ENCODE results near the gene CCDC8. TPM values are rescaled to one million over a fixed set of nuclear protein-coding genes. Genes with fewer than 3 reads are reported as not detected.
"Not testable (repeated sequence)": the region's sequence is repeated elsewhere in the genome, so short reads cannot be mapped to it uniquely, and the experiment has no call there.

Gene CCDC8
- total RNA-seq, 2 experiments from 2014 or later, result not detected

- CTCF ChIA-PET, result interaction anchor here (0.9 kb wide), 1 partner anchor 40 kb away, joined by 3 read pairs; no protein-coding TSS in a partner anchor
- intact Hi-C loops (cut with micrococcal nuclease), result no loop called here
- Mint-ChIP-seq H3K27me3 (peaks cover 66% of the 10 kb centered on the region), H3K9me3 (no peaks in the 10 kb centered on the region), H3K36me3 (no peaks in the 10 kb centered on the region), H3K27ac (no peak overlapping the region), H3K4me3 (peak overlapping the region; percentile 60), H3K4me1 (ENCODE audit: low read depth) (peaks cover 33% of the 10 kb centered on the region)
- POLR2A ChIA-PET, result no interaction called here
- peak; percentile 56 for DNase-seq
Observed at GRCh38 chr19:46426506-46427162, 13.3 kb upstream of the CCDC8 start.

GRCh38 chr19:46426035-46426505, 12.7 kb upstream of the CCDC8 start:
- Mint-ChIP-seq H3K4me1 (ENCODE audit: low read depth) (peaks cover 33% of the 10 kb centered on the region), H3K27ac (no peak overlapping the region), H3K9me3 (no peaks in the 10 kb centered on the region), H3K27me3 (peaks cover 63% of the 10 kb centered on the region), H3K36me3 (no peaks in the 10 kb centered on the region), H3K4me3 (peak overlapping the region; percentile 60)
- DNase-seq, result no peak
- ChIA-PET POLR2A (no interaction called here), CTCF (interaction anchor here (1.9 kb wide), 1 partner anchor 30 kb away, joined by 6 read pairs; no protein-coding TSS in a partner anchor)
- intact Hi-C loops (cut with micrococcal nuclease), result no loop called here

- H3K9me3 Mint-ChIP-seq, result no peaks in the 10 kb centered on the region
- peaks cover 49% of the 10 kb centered on the region for H3K27me3 Mint-ChIP-seq
- POLR2A ChIA-PET, result no interaction called here
- H3K4me3 Mint-ChIP-seq, result no peak overlapping the region
- no peaks in the 10 kb centered on the region for H3K36me3 Mint-ChIP-seq
- H3K4me1 Mint-ChIP-seq (ENCODE audit: low read depth), result peaks cover 22% of the 10 kb centered on the region
- intact Hi-C loops (cut with micrococcal nuclease), result no loop called here
- H3K27ac Mint-ChIP-seq, result no peak overlapping the region
- DNase-seq, result no peak
- CTCF ChIA-PET, result no interaction called here
Observed at GRCh38 chr19:46423188-46423587, 9.8 kb upstream of the CCDC8 start.

- Mint-ChIP-seq H3K9me3 (no peaks in the 10 kb centered on the region), H3K27me3 (peaks cover 45% of the 10 kb centered on the region), H3K27ac (no peak overlapping the region), H3K4me3 (no peak overlapping the region), H3K4me1 (ENCODE audit: low read depth) (peaks cover 13% of the 10 kb centered on the region), H3K36me3 (no peaks in the 10 kb centered on the region)
- intact Hi-C loops (cut with micrococcal nuclease), result no loop called here
- ChIA-PET CTCF (no interaction called here), POLR2A (no interaction called here)
- no peak for DNase-seq
Observed at GRCh38 chr19:46422344-46422743, 9.0 kb upstream of the CCDC8 start.

GRCh38 chr19:46420056-46420455, 6.7 kb upstream of the CCDC8 start:
- DNase-seq, result no peak
- ChIA-PET CTCF (no interaction called here), POLR2A (no interaction called here)
- Mint-ChIP-seq H3K4me1 (ENCODE audit: low read depth) (peaks cover 3% of the 10 kb centered on the region), H3K4me3 (no peak overlapping the region), H3K9me3 (no peaks in the 10 kb centered on the region), H3K36me3 (no peaks in the 10 kb centered on the region), H3K27ac (no peak overlapping the region), H3K27me3 (peaks cover 46% of the 10 kb centered on the region)
- intact Hi-C loops (cut with micrococcal nuclease), result no loop called here

GRCh38 chr19:46415804-46416709, 2.7 kb upstream of the CCDC8 start:
- CTCF ChIA-PET, result interaction anchor here (1.3 to 1.7 kb wide), 3 partner anchors 14 to 21 kb away, joined by 3 to 5 read pairs (median 4); no protein-coding TSS in a partner anchor
- H3K9me3 Mint-ChIP-seq; H3K27ac Mint-ChIP-seq; H3K4me3 Mint-ChIP-seq; H3K4me1 Mint-ChIP-seq (ENCODE audit: low read depth); intact Hi-C loops (cut with micrococcal nuclease); H3K36me3 Mint-ChIP-seq; POLR2A ChIA-PET: not testable (repeated sequence)
- DNase-seq, result peak; percentile 24
- H3K27me3 Mint-ChIP-seq, result peaks cover 57% of the 10 kb centered on the region

- H3K4me1 Mint-ChIP-seq (ENCODE audit: low read depth); intact Hi-C loops (cut with micrococcal nuclease); POLR2A ChIA-PET; DNase-seq; H3K27ac Mint-ChIP-seq; H3K36me3 Mint-ChIP-seq; H3K9me3 Mint-ChIP-seq; H3K4me3 Mint-ChIP-seq: not testable (repeated sequence)
- peaks cover 61% of the 10 kb centered on the region for H3K27me3 Mint-ChIP-seq
- CTCF ChIA-PET, result interaction anchor here (0.8 to 1.7 kb wide), 5 partner anchors 12 to 124 kb away, joined by 3 to 5 read pairs (median 3); no protein-coding TSS in a partner anchor
Observed at GRCh38 chr19:46414899-46415298, 1.5 kb upstream of the CCDC8 start.

GRCh38 chr19:46412650-46413261, 608 bp downstream of the CCDC8 start:
- Mint-ChIP-seq H3K4me3 (no peak overlapping the region), H3K36me3 (no peaks in the 10 kb centered on the region), H3K4me1 (ENCODE audit: low read depth) (peaks cover 6% of the 10 kb centered on the region), H3K27me3 (peaks cover 70% of the 10 kb centered on the region), H3K27ac (no peak overlapping the region), H3K9me3 (no peaks in the 10 kb centered on the region)
- intact Hi-C loops (cut with micrococcal nuclease), result no loop called here
- ChIA-PET POLR2A (no interaction called here), CTCF (interaction anchor here (0.6 to 1.2 kb wide), 2 partner anchors 13 to 553 kb away, joined by 3 to 4 read pairs; no protein-coding TSS in a partner anchor)
- no peak for DNase-seq

- DNase-seq, result no peak
- H3K27me3 Mint-ChIP-seq, result peaks cover 68% of the 10 kb centered on the region
- H3K4me1 Mint-ChIP-seq (ENCODE audit: low read depth), result peaks cover 6% of the 10 kb centered on the region
- ChIA-PET POLR2A (no interaction called here), CTCF (no interaction called here)
- H3K9me3 Mint-ChIP-seq, result no peaks in the 10 kb centered on the region
- intact Hi-C loops (cut with micrococcal nuclease), result no loop called here
- no peak overlapping the region for H3K27ac Mint-ChIP-seq
- H3K36me3 Mint-ChIP-seq, result no peaks in the 10 kb centered on the region
- no peak overlapping the region for H3K4me3 Mint-ChIP-seq
Observed at GRCh38 chr19:46411925-46412649, 1.3 kb downstream of the CCDC8 start.

- H3K27me3 Mint-ChIP-seq, result peaks cover 69% of the 10 kb centered on the region
- H3K27ac Mint-ChIP-seq, result no peak overlapping the region
- H3K4me3 Mint-ChIP-seq, result no peak overlapping the region
- CTCF ChIA-PET, result interaction anchor here (0.7 to 0.8 kb wide), 2 partner anchors 9 to 73 kb away, joined by 3 read pairs; no protein-coding TSS in a partner anchor
- H3K4me1 Mint-ChIP-seq (ENCODE audit: low read depth), result peaks cover 6% of the 10 kb centered on the region
- intact Hi-C loops (cut with micrococcal nuclease), result no loop called here
- H3K36me3 Mint-ChIP-seq, result no peaks in the 10 kb centered on the region
- no peaks in the 10 kb centered on the region for H3K9me3 Mint-ChIP-seq
- POLR2A ChIA-PET, result interaction anchor here (0.6 kb wide), 1 partner anchor 69 kb away, joined by 3 read pairs; no protein-coding TSS in a partner anchor
- DNase-seq, result no peak
Observed at GRCh38 chr19:46411088-46411924, 2.1 kb downstream of the CCDC8 start.

All from activated CD4-positive, alpha-beta memory T cell treated with anti-CD3 and anti-CD28 coated beads for 36 hours (primary cell).